Lower leg skin (tissue), 3 donors: ENCODE results near the gene SCRN2.

Source experiments
- POLR2A ChIP-seq, 2 donors: fragments of 450-650 bp; IDR thresholded peaks; one replicate each; pipeline ENCODE4 v1.6.1; 2016 to 2017; ENCODE audit warnings: antibody characterized with exemption in 2 of 2, mild to moderate bottlenecking in 1 of 2, moderate library complexity in 1 of 2
- TF ChIP-seq, protein P1 (sequence below), 3 donors: fragments of 450-650 bp; IDR thresholded peaks; one replicate each; pipeline ENCODE4 v1.5.1; 2016; ENCODE audit warnings: antibody characterized with exemption in 3 of 3, mild to moderate bottlenecking in 3 of 3, moderate library complexity in 2 of 3

DNA sequence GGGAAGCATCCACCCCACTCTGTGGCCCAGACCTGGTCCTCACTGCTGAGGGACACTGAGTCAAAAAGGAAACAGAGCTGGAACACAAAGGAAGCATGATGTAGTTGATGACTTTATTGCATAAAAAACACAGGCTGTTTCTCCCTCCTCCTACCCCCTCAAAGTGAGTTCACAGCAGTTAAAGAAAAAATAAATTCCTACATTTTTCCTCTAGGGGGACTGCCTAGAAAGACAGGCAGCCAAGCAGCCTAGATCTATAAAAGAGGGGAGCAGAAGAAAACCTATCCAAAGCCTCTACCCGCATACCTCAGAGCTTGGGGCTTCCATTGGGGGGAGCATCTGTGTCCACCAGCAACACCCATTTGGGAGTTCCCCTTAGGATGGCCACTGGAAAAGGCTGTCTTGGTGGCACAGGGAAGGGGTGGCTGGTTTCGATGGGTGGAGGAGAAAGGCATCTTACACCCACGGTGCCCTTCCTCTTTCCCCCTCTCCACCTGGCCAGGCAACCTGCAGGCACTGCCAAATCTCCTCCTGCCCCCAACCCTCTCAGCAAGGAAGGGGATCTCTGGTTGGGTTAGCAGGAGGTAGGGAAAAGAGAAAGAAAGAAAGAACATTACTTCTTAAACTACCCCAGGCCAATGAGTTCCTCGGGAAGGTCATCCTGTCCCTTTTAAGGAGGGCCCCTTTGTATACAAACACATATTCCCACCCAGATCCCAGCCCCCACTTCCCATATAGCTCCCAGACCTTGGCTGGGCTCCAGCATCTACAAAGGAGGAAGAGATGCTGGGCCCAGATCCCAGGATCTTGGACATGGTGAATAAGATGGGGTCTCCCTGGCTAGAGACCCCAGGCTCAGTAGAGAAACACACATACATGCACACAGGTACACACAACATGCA lies 4.0 kb upstream of the SCRN2 start:
- TF ChIP-seq, protein P1, sequence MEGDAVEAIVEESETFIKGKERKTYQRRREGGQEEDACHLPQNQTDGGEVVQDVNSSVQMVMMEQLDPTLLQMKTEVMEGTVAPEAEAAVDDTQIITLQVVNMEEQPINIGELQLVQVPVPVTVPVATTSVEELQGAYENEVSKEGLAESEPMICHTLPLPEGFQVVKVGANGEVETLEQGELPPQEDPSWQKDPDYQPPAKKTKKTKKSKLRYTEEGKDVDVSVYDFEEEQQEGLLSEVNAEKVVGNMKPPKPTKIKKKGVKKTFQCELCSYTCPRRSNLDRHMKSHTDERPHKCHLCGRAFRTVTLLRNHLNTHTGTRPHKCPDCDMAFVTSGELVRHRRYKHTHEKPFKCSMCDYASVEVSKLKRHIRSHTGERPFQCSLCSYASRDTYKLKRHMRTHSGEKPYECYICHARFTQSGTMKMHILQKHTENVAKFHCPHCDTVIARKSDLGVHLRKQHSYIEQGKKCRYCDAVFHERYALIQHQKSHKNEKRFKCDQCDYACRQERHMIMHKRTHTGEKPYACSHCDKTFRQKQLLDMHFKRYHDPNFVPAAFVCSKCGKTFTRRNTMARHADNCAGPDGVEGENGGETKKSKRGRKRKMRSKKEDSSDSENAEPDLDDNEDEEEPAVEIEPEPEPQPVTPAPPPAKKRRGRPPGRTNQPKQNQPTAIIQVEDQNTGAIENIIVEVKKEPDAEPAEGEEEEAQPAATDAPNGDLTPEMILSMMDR (IDR thresholded peaks at IDR 0.05) = no peak
- no peak for TF ChIP-seq POLR2A (IDR thresholded peaks at IDR 0.05)
